CD4-positive, alpha-beta T cell treated with Interleukin-6 for 4 hours (primary cell): ENCODE measurements around the gene COL27A1.
"Not testable (repeated sequence)": the region's sequence is repeated elsewhere in the genome, so short reads cannot be mapped to it uniquely, and the experiment has no call there.

Source experiments
- DNase-seq: peaks from one replicate; pipeline ENCODE4 v3.0.0-alpha.2; 2020; ENCODE audit warnings: mixed read lengths

The COL27A1 gene

DNA sequence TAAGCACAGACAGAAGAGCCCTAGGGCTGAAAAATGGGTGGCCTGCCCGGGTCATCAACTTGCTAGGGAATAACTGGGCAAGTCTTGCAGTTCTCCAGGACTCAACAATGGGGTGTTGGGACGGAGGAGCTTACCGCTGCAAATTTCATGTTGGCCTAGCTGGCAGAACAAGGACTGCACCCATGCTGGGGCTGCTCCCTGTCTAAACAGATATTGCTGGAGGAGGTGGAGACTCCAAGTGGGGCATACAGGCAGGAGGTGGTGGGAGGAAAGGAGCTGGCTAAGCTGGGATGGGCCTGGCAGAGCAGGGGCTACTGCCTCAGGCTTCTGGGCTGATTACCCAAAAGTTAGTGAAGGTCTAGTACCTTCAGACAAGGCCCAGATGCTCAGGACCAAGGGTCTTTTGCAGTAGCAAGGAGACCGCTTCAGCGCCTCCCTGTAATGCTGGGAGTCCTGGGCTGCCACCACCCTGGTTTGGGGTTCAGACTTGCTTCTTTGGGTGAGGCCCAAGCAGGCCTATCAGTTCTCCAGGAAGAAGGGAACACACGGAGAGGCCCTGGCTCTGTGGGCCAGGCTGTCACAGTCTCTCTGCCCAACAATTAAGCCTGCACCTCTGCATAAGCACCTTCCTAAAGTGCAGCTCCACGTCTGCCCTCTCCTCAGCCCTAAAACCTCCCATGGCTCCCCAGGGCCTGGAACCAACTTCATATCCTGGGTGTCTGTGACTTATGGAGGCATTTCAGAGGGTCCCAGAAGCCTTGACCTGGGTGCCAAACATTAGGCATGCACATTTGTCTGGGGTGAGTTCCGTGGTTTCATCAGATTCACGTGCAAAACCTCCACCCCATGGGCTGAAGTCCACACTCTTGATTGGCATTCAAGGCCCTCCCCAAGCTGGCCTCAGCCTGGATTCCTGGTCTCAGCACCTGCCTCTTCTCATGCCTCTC, 32.0 kb upstream of the COL27A1 start:
- DNase-seq, result no peak

DNA sequence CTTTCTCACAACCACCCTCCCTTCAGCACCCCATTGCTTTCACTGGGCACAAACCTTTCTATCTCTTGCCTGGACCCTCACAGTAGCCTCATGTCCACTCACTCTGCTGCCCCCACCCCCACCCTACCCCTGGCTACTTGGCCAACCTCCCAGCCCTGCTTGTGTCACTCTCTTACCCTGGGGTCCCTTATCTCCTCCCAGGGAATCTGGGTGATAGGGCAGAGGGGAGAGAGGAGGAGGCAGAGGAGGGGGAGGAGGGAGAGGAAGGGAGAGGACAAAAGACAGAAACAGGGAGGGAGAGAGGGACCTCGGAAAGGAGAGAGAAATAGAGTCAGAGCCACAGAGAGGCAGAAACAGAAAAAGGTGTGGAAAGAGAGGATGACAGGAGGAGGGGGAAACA, 31.2 kb upstream of the COL27A1 start:
- DNase-seq, result no peak

DNA sequence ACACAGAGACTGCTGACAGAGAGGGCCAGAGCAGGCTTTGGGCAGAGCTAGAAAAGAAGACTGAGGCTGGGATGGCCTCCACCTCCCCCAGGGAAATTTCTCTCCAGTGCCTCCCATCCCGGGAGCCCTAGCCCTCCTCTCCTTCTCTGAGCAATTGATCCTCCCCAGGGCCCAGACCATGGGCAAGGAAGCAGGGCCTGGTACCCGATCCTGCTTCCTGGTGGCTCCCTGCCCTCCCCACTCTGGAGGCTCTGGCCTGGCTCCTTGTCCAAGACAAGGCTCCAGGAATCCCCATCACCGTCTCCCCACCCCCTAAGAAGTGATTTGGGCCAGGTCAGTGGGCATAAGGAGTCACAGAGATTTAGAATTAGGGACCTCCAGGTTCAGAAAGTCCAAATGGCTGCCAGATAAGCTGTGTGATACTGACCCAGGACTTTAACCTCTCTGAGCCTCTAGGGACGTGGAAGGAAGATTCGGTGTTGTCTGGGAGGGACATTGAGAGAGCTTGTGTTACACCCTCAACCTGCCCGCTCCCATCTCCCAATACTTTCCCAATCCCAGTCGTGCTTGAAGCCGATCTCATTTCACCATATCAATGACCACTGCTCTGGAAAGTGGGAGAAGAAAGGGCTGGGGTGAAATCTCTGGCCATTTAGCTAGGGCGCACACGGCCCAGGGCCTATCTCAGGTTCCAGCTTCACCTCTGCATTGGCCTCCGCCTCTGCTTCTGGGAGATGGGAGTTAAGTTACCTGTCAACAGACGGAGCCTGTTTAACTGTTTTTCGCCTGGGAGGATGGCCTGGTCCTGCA, 30.5 kb upstream of the COL27A1 start:
- no peak for DNase-seq

DNA sequence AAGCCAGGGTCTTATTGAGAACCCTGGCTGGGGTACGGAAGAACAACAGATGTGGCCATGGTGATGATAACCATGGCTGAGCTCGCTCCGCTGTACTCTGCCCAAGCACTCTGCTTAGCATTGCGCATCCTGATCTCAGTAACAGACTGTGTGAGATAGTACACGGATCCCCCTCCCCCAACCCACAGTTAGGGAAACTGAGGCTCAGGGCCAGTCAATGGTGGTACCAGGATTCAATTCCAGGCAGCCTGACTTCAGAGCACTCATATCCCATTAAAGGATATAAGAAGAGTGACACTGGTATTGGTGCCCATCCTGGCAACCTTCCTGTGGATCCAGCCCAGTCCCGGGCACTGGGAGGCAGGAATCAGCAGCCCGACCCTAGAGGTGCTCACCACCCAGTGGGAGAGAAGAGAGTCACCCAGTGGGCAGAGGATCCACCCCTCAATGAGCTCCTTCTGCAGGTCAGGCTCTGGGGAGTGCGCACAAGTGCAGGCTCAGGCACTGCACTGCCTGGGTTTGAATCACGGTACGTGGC, 29.8 kb upstream of the COL27A1 start:
- DNase-seq, result no peak

DNA sequence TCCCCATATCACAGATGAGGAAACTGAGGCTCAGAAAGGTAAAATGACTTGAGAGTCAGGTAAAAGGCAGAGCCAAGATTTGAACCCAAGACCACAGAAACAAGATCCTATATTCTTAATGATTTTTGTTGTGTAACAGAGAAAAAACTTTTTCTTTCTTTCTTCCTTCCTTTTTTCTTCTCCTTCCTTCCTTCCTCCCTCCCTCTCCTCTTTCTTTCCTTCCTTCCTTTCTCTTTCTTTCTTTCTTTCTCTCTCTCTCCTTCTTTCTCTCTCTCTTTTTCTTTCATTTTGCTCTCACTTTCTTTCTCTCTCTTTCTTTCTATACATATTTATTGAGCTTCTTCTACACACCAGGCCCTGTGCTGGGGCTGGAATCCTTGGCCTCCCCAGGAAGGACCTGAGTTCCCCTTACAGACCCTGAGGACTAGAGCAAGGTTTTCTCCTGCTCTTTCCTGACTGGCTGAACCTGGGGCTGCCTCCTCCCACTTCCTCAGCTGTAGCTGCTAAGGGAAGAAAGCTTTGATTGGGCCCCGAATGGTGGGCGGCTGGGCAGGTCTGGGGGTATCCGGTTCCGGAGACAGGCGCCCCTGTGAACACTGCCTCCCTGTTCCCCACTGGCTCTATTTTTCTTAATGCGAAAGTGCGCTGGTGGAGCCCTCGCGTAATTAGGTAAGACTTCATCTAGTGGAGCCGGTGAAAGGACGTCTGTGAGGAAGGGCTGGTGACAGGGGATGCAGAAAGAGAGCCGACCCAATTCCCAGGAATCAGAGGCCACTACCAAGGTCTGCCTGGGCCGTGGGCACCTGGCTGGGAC, 28.9 kb upstream of the COL27A1 start:
- no peak for DNase-seq

DNA sequence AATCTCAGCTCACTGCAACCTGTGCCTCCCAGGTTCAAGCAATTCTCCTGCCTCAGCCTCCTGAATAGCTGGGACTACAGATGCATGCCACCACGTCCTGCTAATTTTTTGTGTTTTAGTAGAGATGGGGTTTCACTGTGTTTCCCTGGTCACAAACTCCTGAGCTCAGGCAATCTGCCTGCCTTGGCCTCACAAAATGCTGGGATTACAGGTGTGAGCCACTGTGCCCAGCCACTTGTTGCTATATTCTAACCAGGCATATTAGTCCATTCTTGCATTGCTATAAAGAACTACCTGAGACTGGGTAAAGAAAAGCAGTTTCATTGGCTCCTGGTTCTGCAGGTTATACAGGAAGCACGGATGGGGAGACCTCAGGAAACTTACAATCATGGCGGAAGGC, 26.6 kb upstream of the COL27A1 start:
- DNase-seq, result not testable (repeated sequence)

DNA sequence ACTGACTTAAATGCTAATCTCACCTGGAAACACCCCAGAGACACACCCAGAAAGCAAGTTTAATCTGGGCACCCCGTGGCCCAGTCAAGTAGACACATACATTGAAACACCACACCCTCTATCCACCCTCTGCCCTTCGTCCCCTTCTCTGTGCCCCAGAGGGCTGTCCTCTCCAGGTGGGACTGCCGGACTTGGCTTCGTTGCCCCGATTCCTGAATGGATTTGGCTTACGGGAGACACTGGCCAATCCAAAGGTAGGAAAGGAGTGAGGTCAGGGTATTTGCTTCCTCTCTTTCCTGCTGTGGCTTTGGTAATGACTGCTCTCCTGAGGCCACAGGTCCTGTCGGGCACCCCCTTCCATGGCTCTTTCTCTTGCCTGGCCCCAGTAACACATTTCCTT, 25.2 kb upstream of the COL27A1 start:
- no peak for DNase-seq

DNA sequence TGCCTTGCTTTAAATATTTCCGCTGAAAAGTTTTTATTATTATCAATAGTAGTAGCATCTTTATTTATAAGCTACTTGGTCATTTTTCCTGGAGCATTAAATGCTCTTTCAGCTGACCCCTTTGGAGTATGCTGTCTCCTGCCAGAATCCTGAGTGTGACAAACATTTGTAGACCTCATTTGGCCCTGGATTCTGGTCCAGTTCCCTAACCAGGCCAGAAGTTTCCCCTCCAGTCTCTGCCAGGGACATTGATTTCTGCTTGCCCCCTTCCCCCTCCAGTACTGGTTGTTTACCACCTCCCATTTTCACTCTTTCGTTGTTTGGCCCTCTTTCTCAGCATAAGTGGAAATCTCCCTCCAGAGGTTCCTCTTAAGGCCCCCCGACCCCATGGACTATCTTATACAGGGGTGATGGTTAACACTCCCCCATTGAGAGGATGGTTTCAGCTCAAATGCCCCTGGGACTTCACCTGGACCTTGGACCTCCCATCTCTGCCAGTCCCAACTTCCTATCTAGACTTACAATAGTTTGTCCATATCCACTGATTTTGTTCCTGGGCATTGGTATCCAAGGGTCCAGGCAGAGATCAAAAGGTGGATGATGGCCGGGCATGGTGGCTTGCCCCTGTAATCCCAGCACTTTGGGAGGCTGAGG, 24.6 kb upstream of the COL27A1 start:
- DNase-seq, result no peak

DNA sequence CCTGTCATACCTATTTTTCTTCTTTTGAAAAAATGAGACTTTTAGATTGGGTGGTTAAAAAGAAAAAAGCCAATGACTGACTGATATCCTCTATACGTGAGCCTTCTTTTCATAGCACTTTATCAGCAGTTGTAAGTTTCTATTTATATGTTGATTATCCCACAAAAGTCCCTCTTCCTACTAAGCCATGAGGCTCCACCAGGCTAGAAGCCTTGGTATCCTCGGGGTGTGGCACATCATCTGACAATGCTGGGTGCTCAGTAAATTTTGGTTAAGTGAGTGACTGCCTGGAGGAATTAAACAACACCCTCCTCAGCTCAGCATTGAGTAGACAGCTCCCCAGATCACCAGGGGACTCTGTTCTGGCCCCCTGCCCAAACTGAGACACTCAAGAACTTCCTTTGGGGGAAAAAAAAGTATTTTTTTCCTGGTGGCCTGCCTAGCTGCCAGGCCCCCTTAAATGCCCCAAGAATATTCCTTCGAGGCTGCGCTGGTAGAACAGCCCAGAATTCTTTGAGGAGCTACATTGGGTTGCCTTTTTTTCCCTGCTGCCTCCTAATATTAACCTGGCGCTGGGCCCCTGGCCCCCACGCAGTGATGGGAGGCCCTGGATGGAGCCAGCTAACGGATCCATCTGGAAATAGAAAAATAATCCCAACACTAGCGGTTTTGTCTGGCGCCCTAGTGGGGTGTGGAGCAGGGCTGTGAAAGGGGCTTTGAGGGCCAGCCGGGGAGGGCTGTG, 23.4 kb upstream of the COL27A1 start:
- no peak for DNase-seq

DNA sequence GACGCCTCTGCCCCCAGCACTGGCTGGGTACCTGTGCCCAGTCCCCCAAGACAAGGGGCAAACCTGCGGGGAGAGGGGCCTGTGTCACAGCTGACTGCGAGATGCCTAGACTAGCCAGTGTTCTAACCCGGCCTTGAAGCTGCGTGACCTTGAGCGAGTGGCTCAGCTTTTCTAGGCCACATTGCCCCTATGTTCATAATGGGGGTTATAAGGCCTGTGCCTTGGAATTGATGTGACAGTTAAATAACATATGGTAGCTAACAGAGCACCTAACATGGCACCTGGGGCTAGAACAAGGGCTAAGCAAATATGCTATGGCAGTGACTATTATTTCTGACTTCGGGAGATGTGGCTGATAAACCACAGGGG, 22.8 kb upstream of the COL27A1 start:
- no peak for DNase-seq

DNA sequence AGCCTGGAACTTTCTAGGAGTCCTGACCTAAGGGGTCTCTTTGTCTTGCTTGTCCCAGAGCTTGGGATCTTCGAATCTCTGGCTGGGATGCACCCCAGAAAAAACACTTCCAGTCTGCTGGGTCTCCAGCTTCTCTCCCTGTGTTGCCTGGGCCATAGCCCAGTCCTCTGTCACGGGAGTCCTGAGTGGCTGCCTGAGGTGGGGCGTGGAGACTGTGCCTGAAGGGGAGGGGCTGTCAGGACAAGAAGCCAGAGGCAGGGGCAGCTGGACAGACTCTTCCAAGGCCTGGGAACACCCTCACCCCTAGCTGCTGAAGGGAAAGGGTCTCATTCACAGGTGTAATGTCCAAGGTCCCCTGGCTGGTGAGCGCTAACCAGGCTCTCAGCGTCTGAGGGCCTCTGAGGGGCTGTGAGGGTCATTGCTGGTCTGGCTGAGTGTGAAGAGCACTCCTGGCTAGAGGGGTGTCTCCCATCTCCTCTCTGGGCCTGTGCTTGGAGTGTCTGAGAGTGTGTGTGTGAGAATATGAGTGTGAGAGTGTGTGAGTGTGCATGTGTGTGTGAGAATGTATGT, 20.4 kb upstream of the COL27A1 start:
- no peak for DNase-seq

DNA sequence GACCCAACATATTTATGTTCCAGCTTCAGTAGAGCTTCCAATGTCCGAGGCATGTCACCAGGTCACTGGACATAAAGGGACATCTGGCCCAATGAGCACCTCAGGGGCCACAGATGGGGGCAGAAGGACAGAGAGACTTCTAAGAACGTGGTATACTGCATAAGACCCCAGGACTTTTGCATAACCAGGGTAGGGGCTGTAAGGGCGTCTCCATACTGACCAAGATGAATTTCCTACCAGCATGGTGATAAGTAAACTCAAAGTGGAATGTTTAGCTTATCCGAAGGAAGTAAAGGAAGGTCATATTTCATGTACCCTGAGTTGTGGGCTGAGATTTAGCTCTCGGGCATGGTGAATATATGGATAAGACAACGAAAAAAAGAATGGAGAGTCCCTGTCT, 17.5 kb upstream of the COL27A1 start:
- DNase-seq, result no peak

DNA sequence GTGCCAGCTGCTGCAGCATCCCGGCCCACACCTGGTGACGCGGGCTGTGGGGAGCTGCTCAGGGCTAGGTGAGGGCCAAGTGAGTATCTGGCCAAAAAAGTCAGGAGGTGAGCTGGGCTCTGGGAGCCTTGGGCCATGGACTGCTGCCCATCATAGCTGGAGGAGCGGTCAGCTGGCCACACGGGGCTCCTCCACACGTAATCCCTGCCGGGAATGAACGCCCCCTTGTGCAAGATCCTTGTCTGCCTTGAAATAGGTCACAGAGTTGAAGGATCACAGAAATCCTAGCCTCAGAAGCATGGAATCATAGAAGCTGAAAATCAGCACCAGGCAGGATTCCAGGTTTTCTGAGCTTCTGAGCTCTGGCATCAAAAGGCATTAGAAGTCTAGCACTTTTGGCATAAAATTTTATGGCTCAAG, 16.8 kb upstream of the COL27A1 start:
- no peak for DNase-seq

DNA sequence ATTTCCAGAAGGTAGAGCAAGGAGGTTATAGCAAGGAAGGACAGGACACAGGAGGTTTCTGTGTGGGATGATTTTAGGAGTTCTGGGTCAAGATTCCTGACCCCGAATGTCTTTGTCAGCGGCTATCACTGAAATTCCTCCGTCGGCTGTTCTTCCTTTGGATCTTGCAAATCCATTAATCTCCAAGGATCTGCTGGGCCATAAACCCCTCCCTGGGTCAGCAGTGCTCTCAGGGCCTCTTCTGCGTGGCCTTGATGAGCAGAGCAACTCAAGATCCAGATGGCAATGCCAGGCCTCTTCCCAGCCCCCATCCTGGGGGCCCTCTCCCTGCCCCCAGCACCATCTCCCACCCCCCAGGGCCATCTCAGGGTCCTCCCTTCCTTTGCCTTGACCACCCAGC, 16.3 kb upstream of the COL27A1 start:
- DNase-seq, result no peak

DNA sequence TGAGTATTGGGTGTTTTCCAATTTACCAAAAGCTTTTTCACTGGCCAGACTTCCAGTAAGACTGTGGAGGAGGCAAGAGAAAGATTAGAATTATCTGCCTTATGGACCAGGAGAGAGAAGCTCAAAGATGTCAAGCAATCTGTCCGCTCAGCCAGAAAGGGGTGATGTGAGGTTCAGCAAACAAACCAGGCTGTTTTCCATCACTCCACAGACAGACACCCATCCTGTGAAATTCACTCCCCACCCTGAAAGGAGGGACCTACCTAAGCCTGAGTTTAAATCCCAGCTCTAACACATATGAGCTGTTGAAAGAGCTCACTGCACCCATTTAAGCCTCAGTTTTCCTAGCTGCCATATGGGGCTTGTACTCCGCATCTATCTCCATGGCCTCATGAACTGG, 14.9 kb upstream of the COL27A1 start:
- DNase-seq, result no peak

DNA sequence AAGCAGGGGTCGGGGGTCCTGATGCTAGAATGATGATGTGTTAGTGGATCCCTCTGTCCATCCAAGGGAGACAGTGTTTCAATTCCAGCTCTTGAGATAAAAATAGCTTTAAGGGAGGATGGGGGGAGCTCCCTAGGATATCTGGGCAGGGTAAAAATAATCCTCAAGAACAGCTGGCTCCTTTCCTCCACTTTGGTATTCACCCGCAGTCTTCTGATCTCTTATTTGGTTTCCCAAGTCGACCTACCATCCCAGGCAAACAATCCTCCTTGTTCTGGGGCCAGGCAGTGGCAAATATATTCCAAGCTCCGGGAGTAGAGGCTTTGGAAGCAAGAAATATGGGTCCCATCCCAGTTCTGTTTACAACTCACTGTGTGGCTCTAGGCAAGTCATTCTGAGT, 14.5 kb upstream of the COL27A1 start:
- DNase-seq, result no peak

DNA sequence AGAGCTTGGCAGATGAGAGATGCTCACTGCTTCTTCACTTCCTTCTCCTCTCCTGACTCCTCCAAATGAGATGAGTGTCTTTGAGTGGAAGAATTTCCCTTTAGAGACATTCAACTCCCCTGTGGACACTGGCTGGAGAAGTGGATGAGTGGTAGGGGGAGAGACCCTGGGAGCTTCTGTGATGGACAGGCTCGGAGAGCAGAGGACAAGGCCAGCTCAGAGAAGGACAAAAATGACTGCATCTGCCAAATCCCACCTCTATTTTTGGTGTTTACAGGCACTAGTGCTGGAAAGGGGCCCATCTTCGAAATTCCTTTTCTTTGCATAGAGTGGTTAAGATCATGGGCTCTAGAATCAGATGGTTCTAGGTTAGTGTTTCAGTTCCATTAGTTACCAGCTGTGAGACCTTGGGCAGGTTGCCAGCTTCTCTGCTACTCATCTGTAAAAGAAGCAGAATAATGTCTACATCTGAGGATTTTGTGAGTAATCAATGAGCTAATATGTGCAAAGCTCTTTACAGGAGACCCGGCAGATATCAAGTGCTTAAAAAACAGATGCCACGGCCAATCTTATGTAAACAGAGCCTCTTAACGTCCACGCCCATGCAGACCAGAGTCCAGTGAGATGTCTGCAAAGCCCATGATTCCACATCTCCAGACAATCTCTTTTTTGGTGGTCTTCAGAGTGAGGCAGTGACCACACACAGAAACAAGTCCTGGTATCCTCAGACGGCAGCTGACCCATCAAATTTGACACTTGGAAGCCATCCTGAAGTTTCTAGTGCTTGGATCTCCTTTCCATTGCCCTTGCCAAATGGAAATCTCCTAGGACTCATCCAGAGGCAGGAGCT, 13.6 kb upstream of the COL27A1 start:
- no peak for DNase-seq

DNA sequence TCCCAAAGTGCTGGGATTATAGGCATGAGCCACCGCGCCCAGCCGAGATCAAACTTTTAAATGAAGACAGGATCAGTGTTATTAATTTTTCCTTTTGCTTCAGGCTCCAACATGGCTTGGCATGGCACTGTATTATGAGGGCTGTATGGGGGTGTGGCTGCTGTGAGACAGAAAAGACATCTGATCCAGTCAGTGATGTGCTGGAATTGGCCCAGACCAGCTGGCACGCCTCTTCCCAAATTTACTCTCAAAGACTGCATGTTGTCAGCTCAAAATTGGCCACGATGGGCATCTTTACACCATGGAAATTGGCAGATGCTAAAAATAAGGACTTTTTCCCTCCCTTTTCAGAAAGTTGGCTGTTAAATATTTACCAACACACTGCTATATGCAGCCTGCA, 12.1 kb upstream of the COL27A1 start:
- no peak for DNase-seq

DNA sequence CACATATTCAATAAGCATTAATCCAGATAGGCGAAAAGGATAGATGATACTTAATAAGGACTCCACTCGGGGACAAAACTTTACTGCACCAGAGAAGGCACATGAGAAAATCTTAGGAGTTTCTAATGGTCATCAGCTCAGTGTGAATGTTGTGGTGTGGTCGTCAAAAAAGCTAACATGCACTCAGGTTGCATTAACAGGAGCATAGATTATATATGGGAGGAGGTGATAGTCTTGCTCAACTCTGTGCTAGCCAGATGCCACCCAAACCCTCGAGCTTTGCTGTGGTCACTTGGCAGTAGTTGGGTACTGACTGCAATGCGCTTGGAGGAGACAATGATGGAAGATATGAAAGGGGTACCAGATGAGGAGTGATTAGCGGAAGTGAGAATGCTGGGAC, 8.6 kb upstream of the COL27A1 start:
- DNase-seq, result no peak

DNA sequence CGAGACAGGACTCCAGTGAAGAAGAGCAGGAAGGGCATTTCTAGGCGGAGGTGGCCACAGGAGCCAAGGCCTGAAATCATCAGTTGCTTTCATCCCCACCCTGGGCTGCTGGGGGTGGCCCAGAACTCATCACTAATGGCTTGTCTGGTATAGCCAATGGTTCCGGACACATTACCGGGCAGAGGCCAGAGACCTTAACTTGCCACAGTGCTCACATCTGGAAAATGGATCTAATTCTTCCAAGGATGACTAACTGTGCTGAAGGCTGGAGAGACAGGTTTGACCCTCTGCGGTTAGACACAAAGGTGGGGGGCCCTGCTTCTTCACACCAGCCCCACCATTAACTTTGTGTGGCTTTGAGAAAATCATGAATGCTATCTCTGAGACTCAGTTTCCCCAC, 6.2 kb upstream of the COL27A1 start:
- no peak for DNase-seq
